WERI-Rb-1 (cell line): Measurements from ENCODE around the gene RFPL3.

Experiments
- DNase-seq: peaks from one replicate; pipeline ENCODE4 v3.0.0-alpha.2; 2020
- H3K27ac ChIP-seq: fragments of 250-450 bp; sonication (Bioruptor Pico); 2 replicates; pipeline ENCODE4 v1.5.1; 2020; ENCODE audit warnings: mild to moderate bottlenecking, moderate library complexity
- H3K27me3 ChIP-seq: fragments of 250-450 bp; sonication (Bioruptor Pico); 2 replicates; pipeline ENCODE4 v1.5.1; 2021; ENCODE audit warnings: mild to moderate bottlenecking, low read depth, moderate library complexity; ENCODE audit not compliant: insufficient read depth, severe bottlenecking
- H3K36me3 ChIP-seq: fragments of 250-450 bp; sonication (Bioruptor Pico); 2 replicates; pipeline ENCODE4 v1.5.1; 2020; ENCODE audit warnings: mild to moderate bottlenecking, moderate library complexity
- H3K4me3 ChIP-seq: 2 replicates; pipeline ENCODE4 v1.5.1; 2011; ENCODE audit warnings: low read depth, mild to moderate bottlenecking, control low read depth, low read length
- H3K9me3 ChIP-seq: fragments of 250-450 bp; sonication (Bioruptor Pico); 2 replicates; pipeline ENCODE4 v1.5.1; 2021; ENCODE audit warnings: mild to moderate bottlenecking, moderate library complexity; ENCODE audit not compliant: severe bottlenecking
- TF ChIP-seq, protein P1 (sequence below): IDR thresholded peaks from 2 replicates; pipeline ENCODE4 v1.5.1; 2011; ENCODE audit warnings: low read depth, mild to moderate bottlenecking, control low read depth, inconsistent platforms, low read length

RFPL3 gene

DNA sequence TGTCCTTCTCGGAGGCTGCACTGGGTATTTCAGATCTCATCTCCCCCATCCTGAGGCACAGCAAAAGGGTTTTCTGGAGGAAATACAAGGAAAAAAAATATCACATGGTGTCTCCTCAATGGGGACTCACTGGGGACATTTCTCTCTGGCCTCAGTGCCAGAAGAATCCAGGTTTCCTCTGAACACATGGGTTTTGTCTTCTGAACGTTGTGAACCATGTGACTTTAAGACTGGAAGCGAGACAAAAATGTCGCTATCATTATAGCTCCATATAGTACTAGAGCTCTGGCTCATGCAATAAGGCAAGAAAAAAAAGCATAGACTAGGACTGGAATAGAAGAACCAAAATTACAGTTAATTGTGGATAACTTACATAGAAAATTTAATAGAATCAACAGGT, 44.9 kb upstream of the RFPL3 start:
- H3K4me3 ChIP-seq, result no peak overlapping the region
- DNase-seq, result no peak
- no peaks in the 10 kb centered on the region for H3K36me3 ChIP-seq
- H3K27ac ChIP-seq, result no peak overlapping the region
- TF ChIP-seq, protein P1, sequence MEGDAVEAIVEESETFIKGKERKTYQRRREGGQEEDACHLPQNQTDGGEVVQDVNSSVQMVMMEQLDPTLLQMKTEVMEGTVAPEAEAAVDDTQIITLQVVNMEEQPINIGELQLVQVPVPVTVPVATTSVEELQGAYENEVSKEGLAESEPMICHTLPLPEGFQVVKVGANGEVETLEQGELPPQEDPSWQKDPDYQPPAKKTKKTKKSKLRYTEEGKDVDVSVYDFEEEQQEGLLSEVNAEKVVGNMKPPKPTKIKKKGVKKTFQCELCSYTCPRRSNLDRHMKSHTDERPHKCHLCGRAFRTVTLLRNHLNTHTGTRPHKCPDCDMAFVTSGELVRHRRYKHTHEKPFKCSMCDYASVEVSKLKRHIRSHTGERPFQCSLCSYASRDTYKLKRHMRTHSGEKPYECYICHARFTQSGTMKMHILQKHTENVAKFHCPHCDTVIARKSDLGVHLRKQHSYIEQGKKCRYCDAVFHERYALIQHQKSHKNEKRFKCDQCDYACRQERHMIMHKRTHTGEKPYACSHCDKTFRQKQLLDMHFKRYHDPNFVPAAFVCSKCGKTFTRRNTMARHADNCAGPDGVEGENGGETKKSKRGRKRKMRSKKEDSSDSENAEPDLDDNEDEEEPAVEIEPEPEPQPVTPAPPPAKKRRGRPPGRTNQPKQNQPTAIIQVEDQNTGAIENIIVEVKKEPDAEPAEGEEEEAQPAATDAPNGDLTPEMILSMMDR, result no peak
- no peaks in the 10 kb centered on the region for H3K27me3 ChIP-seq
- no peaks in the 10 kb centered on the region for H3K9me3 ChIP-seq

DNA sequence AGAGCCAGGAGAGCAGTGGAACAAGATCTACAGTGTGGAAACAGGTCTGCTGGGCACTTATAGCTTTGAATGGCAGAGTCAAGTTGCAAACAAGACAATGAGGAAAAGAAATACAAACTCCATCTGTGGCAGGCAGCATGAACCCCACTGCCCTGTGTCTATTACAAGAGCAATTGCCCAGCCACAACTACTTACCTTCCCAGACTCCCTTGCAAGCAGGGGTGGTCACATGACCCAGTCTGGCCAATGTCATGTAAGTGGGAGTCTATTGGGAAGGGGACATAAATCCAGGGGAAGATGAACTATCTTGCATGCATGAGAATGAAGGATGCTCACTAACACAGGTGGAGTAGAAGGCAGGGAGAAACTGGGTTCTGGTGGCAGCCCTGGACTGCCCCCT, 44.1 kb upstream of the RFPL3 start:
- Histone ChIP-seq H3K9me3 (no peaks in the 10 kb centered on the region), H3K4me3 (no peak overlapping the region), H3K36me3 (no peaks in the 10 kb centered on the region), H3K27ac (no peak overlapping the region), H3K27me3 (no peaks in the 10 kb centered on the region)
- DNase-seq, result no peak
- TF ChIP-seq, protein P1, result no peak

DNA sequence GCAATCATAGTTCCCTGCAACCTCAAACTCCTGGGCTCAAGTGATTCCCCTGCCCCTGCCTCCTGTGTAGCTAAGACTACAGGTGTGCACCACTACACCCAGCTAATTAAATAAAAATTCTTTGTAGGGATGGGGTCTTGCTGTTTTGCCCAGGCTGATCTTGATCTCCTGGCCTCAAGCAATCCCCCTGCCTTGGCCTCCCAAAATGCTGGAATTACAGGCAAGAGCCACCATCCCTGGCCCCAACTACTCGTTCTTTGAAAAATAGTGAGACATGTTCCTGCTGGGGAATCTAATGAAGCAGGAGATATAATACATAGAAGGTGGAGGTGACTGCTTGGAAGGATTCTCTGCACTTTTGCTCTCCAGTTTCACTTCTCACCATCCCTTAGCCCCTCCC, 40.1 kb upstream of the RFPL3 start:
- Histone ChIP-seq H3K4me3 (no peak overlapping the region), H3K27me3 (no peaks in the 10 kb centered on the region), H3K36me3 (no peaks in the 10 kb centered on the region), H3K9me3 (no peaks in the 10 kb centered on the region), H3K27ac (no peak overlapping the region)
- TF ChIP-seq, protein P1, result no peak
- no peak for DNase-seq

DNA sequence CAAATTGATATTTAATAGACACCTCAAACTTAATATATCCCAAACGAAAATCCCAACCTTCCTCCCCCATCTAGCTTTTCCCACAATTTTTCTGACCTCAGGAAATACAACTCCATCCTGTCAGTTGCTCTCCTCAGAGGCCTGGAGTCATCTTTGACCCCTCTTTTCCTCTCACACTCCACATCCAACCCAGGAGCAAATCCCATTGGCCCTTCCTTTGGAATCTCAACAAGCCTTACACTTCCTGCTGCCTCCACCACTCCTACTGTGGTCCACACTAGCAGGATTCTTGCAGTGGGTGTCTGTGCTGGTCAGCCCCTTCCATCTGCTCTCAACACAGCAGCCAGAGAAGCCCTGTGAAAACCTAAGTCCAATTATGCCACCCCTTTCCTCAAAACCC, 39.3 kb upstream of the RFPL3 start:
- H3K9me3 ChIP-seq, result no peaks in the 10 kb centered on the region
- TF ChIP-seq, protein P1, result no peak
- no peaks in the 10 kb centered on the region for H3K27me3 ChIP-seq
- no peaks in the 10 kb centered on the region for H3K36me3 ChIP-seq
- H3K27ac ChIP-seq, result no peak overlapping the region
- DNase-seq, result no peak
- no peak overlapping the region for H3K4me3 ChIP-seq

DNA sequence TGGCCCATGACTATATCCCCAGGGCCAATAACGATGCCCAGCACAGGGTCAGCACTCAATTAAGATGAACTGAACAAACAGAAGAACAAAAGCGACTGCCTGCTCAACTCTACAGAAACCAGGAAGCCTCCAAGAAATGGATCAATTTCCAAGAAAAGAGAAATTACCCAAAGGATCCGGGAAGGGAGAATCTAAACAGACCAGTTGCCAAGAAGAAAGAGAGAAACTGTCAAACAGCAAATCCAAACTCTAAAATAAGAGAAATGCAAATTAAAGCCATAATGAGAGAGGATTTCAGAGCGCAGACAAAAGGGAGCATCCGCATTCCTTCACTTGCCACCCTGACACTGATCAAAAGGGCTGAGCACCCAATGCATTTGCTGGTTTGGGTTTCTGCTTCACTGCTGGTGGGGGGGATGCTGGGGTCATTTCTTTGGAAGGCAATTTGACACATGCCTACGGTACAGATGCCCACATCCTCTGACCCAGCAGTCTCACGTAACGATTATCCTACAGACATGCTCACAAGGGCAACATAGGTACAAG, 37.7 kb upstream of the RFPL3 start:
- Histone ChIP-seq H3K27ac (no peak overlapping the region), H3K4me3 (no peak overlapping the region), H3K27me3 (no peaks in the 10 kb centered on the region), H3K9me3 (no peaks in the 10 kb centered on the region), H3K36me3 (no peaks in the 10 kb centered on the region)
- DNase-seq, result no peak
- TF ChIP-seq, protein P1, result no peak

DNA sequence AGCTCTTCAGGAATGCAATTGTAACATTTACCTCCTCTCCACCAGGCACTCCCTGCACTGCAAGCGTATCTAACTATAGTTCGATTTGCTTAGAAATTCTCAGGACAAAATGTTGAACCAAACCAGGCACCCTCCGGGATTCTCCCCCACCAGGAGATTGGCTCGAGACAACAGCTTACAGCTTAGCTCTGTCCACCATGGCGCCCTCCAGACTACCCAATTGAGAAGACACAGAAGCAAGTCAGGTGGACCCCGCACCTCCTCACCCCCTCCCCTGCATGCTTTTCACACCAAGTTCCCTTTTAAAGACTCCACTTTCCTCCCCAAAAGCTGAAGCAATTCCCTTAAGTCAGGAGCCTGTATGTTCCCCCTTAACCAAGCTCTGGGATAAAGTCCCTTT, 34.7 kb upstream of the RFPL3 start:
- no peak for DNase-seq
- H3K27me3 ChIP-seq, result no peaks in the 10 kb centered on the region
- no peak overlapping the region for H3K4me3 ChIP-seq
- TF ChIP-seq, protein P1, result no peak
- H3K9me3 ChIP-seq, result no peaks in the 10 kb centered on the region
- no peak overlapping the region for H3K27ac ChIP-seq
- H3K36me3 ChIP-seq, result no peaks in the 10 kb centered on the region
